H9 (cell line): ENCODE measurements around the gene OR14I1. TPM values are rescaled to one million over a fixed set of nuclear protein-coding genes. Genes with fewer than 3 reads are reported as not detected.

Source experiments
- DNase-seq: peaks from one replicate; pipeline ENCODE4 v3.0.0-alpha.2; 2017
- H2AFZ ChIP-seq: one replicate; pipeline ENCODE4 v1.6.1; 2013; ENCODE audit warnings: mild to moderate bottlenecking, low read length, control low read depth, moderate library complexity
- H2AK5ac ChIP-seq: 2 replicates; pipeline ENCODE4 v1.6.1; 2013; ENCODE audit warnings: low read length, control low read depth, mixed read lengths; ENCODE audit not compliant: insufficient read length
- H2BK120ac ChIP-seq: one replicate; pipeline ENCODE4 v1.6.1; 2013; ENCODE audit warnings: low read depth, mild to moderate bottlenecking, low read length, control low read depth, inconsistent platforms; ENCODE audit not compliant: poor library complexity, severe bottlenecking
- H2BK12ac ChIP-seq: 2 replicates; pipeline ENCODE4 v1.6.1; 2013; ENCODE audit warnings: low read length, control low read depth, mixed read lengths, low read depth; ENCODE audit not compliant: insufficient read length
- H2BK15ac ChIP-seq: 2 replicates; pipeline ENCODE4 v1.6.1; 2013; ENCODE audit warnings: low read depth, low read length, control low read depth
- H2BK20ac ChIP-seq: one replicate; pipeline ENCODE4 v1.6.1; 2013; ENCODE audit warnings: low read depth, mild to moderate bottlenecking, low read length, control low read depth, inconsistent platforms; ENCODE audit not compliant: poor library complexity, severe bottlenecking
- H2BK5ac ChIP-seq: 2 replicates; pipeline ENCODE4 v1.6.1; 2013; ENCODE audit warnings: low read length, control low read depth, mixed read lengths; ENCODE audit not compliant: insufficient read length
- H3K14ac ChIP-seq: 2 replicates; pipeline ENCODE4 v1.6.1; 2013; ENCODE audit warnings: low read length, control low read depth; ENCODE audit not compliant: insufficient read depth
- H3K18ac ChIP-seq: 2 replicates; pipeline ENCODE4 v1.6.1; 2013; ENCODE audit warnings: low read depth, mild to moderate bottlenecking, mixed read lengths, low read length, control low read depth; ENCODE audit not compliant: insufficient read length
- H3K23ac ChIP-seq: 2 replicates; pipeline ENCODE4 v1.6.1; 2013; ENCODE audit warnings: low read length, control low read depth, mixed read lengths, low read depth; ENCODE audit not compliant: insufficient read length
- H3K23me2 ChIP-seq: 2 replicates; pipeline ENCODE4 v1.6.1; 2013; ENCODE audit warnings: low read depth, mild to moderate bottlenecking, mixed read lengths, low read length, control low read depth; ENCODE audit not compliant: insufficient read length, poor library complexity, severe bottlenecking
- H3K27ac ChIP-seq: 2 replicates; pipeline ENCODE4 v1.5.1; 2013; ENCODE audit warnings: low read length, control low read depth, mixed read lengths, low read depth; ENCODE audit not compliant: insufficient read length
- H3K27me3 ChIP-seq: 2 replicates; pipeline ENCODE4 v1.6.1; 2013; ENCODE audit warnings: low read length, control low read depth, inconsistent platforms; ENCODE audit not compliant: insufficient read depth
- H3K4ac ChIP-seq: 2 replicates; pipeline ENCODE4 v1.6.1; 2013; ENCODE audit warnings: low read depth, mild to moderate bottlenecking, control low read depth, inconsistent platforms, low read length, moderate library complexity
- H3K4me1 ChIP-seq: 2 replicates; pipeline ENCODE4 v1.6.1; 2013; ENCODE audit warnings: low read length, control low read depth, inconsistent platforms; ENCODE audit not compliant: insufficient read depth
- H3K4me2 ChIP-seq: 2 replicates; pipeline ENCODE4 v1.6.1; 2013; ENCODE audit warnings: low read length, control low read depth, mixed read lengths; ENCODE audit not compliant: insufficient read length, insufficient read depth
- H3K56ac ChIP-seq: 2 replicates; pipeline ENCODE4 v1.6.1; 2013; ENCODE audit warnings: low read depth, mild to moderate bottlenecking, mixed read lengths, low read length, control low read depth; ENCODE audit not compliant: insufficient read length
- H3K79me1 ChIP-seq: 2 replicates; pipeline ENCODE4 v1.6.1; 2013; ENCODE audit warnings: low read depth, mild to moderate bottlenecking, moderate library complexity, low read length, control low read depth, inconsistent platforms; ENCODE audit not compliant: insufficient read depth, poor library complexity, severe bottlenecking
- H3K79me2 ChIP-seq: 2 replicates; pipeline ENCODE4 v1.6.1; 2013; ENCODE audit warnings: low read length, control low read depth, inconsistent platforms; ENCODE audit not compliant: insufficient read depth
- H3K9ac ChIP-seq: 2 replicates; pipeline ENCODE4 v1.6.1; 2013; ENCODE audit warnings: low read length, control low read depth, mixed read lengths; ENCODE audit not compliant: insufficient read length; ENCODE audit errors: extremely low read depth
- H3K9me3 ChIP-seq: one replicate; pipeline ENCODE4 v1.6.1; 2013; ENCODE audit warnings: low read depth, low read length, inconsistent platforms; ENCODE audit not compliant: control insufficient read depth
- H3T11ph ChIP-seq: one replicate; pipeline ENCODE4 v1.6.1; 2013; ENCODE audit warnings: mild to moderate bottlenecking, low read length, control low read depth, inconsistent platforms
- H4K20me1 ChIP-seq: one replicate; pipeline ENCODE4 v1.6.1; 2013; ENCODE audit not compliant: control insufficient read depth, insufficient read length, insufficient read depth
- H4K5ac ChIP-seq: 2 replicates; pipeline ENCODE4 v1.6.1; 2013; ENCODE audit warnings: low read depth, mild to moderate bottlenecking, mixed read lengths, low read length, control low read depth; ENCODE audit not compliant: insufficient read length
- H4K8ac ChIP-seq: replicated peaks from 2 replicates; pipeline ENCODE4 v1.6.1; 2013; ENCODE audit warnings: low read length, control low read depth, mixed read lengths, low read depth; ENCODE audit not compliant: insufficient read length
- H4K91ac ChIP-seq: 2 replicates; pipeline ENCODE4 v1.6.1; 2013; ENCODE audit warnings: low read depth, mild to moderate bottlenecking, moderate library complexity, mixed read lengths, low read length, control low read depth; ENCODE audit not compliant: insufficient read length
- H3K27ac Mint-ChIP-seq, 3 experiments: 2 replicates in 2 of 3; 3 replicates in 1 of 3; pipeline ENCODE4 v1.8.0; 2020 to 2021; ENCODE audit warnings: mixed read lengths in 3 of 3, mild to moderate bottlenecking in 1 of 3, moderate library complexity in 1 of 3
- H3K27me3 Mint-ChIP-seq: 2 replicates; pipeline ENCODE4 v1.8.0; 2021; ENCODE audit warnings: low read depth, mild to moderate bottlenecking, moderate library complexity, mixed read lengths
- H3K36me3 Mint-ChIP-seq, 3 experiments: 2 replicates in 2 of 3; 3 replicates in 1 of 3; pipeline ENCODE4 v1.8.0; 2020 to 2021; ENCODE audit warnings: low read depth in 3 of 3, mixed read lengths in 3 of 3; ENCODE audit not compliant: insufficient read depth in 1 of 3
- H3K4me1 Mint-ChIP-seq, 2 experiments: 2 replicates each; pipeline ENCODE4 v1.8.0; 2020; ENCODE audit warnings: mixed read lengths in 2 of 2
- H3K4me3 Mint-ChIP-seq, 2 experiments: 2 replicates in 1 of 2; 3 replicates in 1 of 2; pipeline ENCODE4 v1.8.0; 2020 to 2021; ENCODE audit warnings: mild to moderate bottlenecking in 2 of 2, mixed read lengths in 2 of 2, moderate library complexity in 1 of 2
- H3K9me3 Mint-ChIP-seq, 2 experiments: 2 replicates in 1 of 2; 3 replicates in 1 of 2; pipeline ENCODE4 v1.8.0; 2020; ENCODE audit warnings: mild to moderate bottlenecking in 2 of 2, mixed read lengths in 2 of 2, moderate library complexity in 1 of 2
- WGBS: extraction: QIAGEN DNeasy Blood & Tissue Kit; methylation state at CpG from one replicate; pipeline ENCODE4 v1.1.7; 2013; ENCODE audit warnings: missing lambda C conversion rate, low lambda C conversion rate, mixed read lengths; ENCODE audit not compliant: insufficient read length; ENCODE audit errors: extremely low coverage; 5-methylcytosine and 5-hydroxymethylcytosine counted together
- total RNA-seq: library from RNA; stranded (reverse); gene quantifications from 2 replicates; pipeline ENCODE4 v1.2.1, GENCODE V29; 2021
- TF ChIP-seq, protein P1 (sequence below): fragments of 200-600 bp; sonication (generic); conservative IDR thresholded peaks from 3 replicates; pipeline ENCODE4 v1.8.0; 2021; ENCODE audit warnings: antibody characterized with exemption, mild to moderate bottlenecking

The OR14I1 gene
- total RNA-seq, 1 experiment from 2014 or later = not detected

DNA sequence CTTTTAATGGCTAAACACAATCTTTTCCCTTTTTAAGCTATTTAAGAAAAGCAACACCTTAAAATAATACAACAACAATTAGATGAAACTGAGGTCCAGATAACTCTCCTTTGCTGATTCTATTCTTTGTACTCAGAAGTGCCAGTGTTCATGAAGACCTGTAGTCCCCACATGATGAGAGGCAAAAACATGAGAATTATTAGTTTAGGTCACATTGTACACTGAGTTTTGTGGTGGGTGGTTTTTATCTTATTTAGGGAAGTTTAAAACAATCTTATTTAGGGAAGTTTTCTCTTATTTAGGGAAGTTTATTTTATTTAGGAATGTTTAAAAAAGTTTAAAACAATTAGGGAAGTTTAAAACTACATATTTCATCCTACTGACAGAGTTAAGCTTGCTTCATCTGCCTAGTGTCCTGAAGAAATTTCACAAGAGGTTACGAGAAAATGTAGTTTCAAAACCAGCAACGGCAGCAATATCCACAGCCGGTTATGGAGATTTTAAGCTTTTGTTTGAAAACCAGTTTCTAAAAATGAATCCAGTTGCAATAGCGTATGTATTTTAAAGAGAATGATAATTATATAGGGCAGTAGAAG, 7.8 kb upstream of the OR14I1 start:
- H3K23ac ChIP-seq = no peak overlapping the region
- H3K56ac ChIP-seq = no peak overlapping the region
- H3K14ac ChIP-seq = no peak overlapping the region
- H3K23me2 ChIP-seq = no peaks in the 10 kb centered on the region
- no peak overlapping the region for H3T11ph ChIP-seq
- TF ChIP-seq, protein P1, sequence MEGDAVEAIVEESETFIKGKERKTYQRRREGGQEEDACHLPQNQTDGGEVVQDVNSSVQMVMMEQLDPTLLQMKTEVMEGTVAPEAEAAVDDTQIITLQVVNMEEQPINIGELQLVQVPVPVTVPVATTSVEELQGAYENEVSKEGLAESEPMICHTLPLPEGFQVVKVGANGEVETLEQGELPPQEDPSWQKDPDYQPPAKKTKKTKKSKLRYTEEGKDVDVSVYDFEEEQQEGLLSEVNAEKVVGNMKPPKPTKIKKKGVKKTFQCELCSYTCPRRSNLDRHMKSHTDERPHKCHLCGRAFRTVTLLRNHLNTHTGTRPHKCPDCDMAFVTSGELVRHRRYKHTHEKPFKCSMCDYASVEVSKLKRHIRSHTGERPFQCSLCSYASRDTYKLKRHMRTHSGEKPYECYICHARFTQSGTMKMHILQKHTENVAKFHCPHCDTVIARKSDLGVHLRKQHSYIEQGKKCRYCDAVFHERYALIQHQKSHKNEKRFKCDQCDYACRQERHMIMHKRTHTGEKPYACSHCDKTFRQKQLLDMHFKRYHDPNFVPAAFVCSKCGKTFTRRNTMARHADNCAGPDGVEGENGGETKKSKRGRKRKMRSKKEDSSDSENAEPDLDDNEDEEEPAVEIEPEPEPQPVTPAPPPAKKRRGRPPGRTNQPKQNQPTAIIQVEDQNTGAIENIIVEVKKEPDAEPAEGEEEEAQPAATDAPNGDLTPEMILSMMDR = no peak
- Mint-ChIP-seq H3K4me1 (no peaks in the 10 kb centered on the region), H3K36me3 (peaks cover 3 to 29% (median 6%) of the 10 kb centered on the region in 3 experiments; a peak in 4 of 7 replicates), H3K9me3 (peaks cover 42 to 55% of the 10 kb centered on the region in 2 experiments), H3K27ac (no peak overlapping the region), H3K27me3 (no peaks in the 10 kb centered on the region; the same call in 1 of the 2 replicates), H3K4me3 (no peak overlapping the region)
- DNase-seq = no peak
- H3K4me2 ChIP-seq = no peak overlapping the region
- H2BK5ac ChIP-seq = no peak overlapping the region
- H3K4ac ChIP-seq = no peak overlapping the region
- H4K20me1 ChIP-seq = no peaks in the 10 kb centered on the region
- no peak overlapping the region for H4K5ac ChIP-seq
- no CpG with 5 or more reads among the region's 4 CpGs for WGBS
- H3K79me2 ChIP-seq = no peaks in the 10 kb centered on the region
- no peaks in the 10 kb centered on the region for H3K79me1 ChIP-seq
- H2AK5ac ChIP-seq = no peak overlapping the region
- H3K18ac ChIP-seq = no peak overlapping the region
- no peak overlapping the region for H2BK12ac ChIP-seq
- no peak overlapping the region for H2BK15ac ChIP-seq
- no peak overlapping the region for H2BK120ac ChIP-seq
- no peak overlapping the region for H2AFZ ChIP-seq
- no peak overlapping the region for H4K91ac ChIP-seq
- peaks cover 89% of the 10 kb centered on the region for H3K9me3 ChIP-seq
- H4K8ac ChIP-seq = no peak overlapping the region
- no peak overlapping the region for H3K9ac ChIP-seq
- H3K27ac ChIP-seq = no peak overlapping the region
- H3K4me1 ChIP-seq = no peaks in the 10 kb centered on the region
- H2BK20ac ChIP-seq = no peak overlapping the region
- no peaks in the 10 kb centered on the region for H3K27me3 ChIP-seq
